GM12892 (cell line): Measurements from ENCODE around the gene CIC.

Experiments used
- POLR2A ChIP-seq: IDR thresholded peaks from 2 replicates; pipeline ENCODE4 v1.6.1; 2011; ENCODE audit warnings: low read depth, low read length, control low read depth
- POLR2AphosphoS5 ChIP-seq: IDR thresholded peaks from 2 replicates; pipeline ENCODE4 v1.6.1; 2011; ENCODE audit warnings: low read depth, low read length, control low read depth

GRCh38 chr19:42268142-42268703, 829 bp upstream of the CIC start:
- TF ChIP-seq POLR2AphosphoS5 (peak; percentile 11; the same call in 1 of the 2 replicates), POLR2A (peak; percentile 39; the same call in 1 of the 2 replicates)
